A549 (cell line): Measurements from ENCODE around the gene ATP11A. TPM values are rescaled to one million over a fixed set of nuclear protein-coding genes. Genes with fewer than 3 reads are reported as not detected.

Source experiments
- ATAC-seq, 2 experiments: fragments of 200-7000 bp in 1 of 2; fragments of >200 bp in 1 of 2; cut with Nextera tagmentation in 1 of 2; cut with Tn5 transposase in 1 of 2; 3 replicates each; pipeline versions ENCODE4 v1.8.0 to v1.9.1; 2018 to 2020; ENCODE audit warnings: mild to moderate bottlenecking in 1 of 2, moderate library complexity in 1 of 2
- CTCF ChIA-PET: fragments of 300-600 bp; sonication (Branson Sonifier 250); formaldehyde crosslinking; extraction: SDS; loops from one replicate; lab custom pipeline; 2021; ENCODE audit warnings: antibody characterized with exemption, inconsistent platforms; lab: Yijun Ruan, JAX
- POLR2A ChIA-PET: fragments of 350-600 bp; formaldehyde crosslinking; extraction: SDS; loops from one replicate; lab custom pipeline; 2021; ENCODE audit warnings: antibody characterized with exemption, inconsistent platforms; lab: Yijun Ruan, JAX
- DNase-seq, 2 experiments: peaks; one replicate each; pipeline versions ENCODE4 v3.0.0 to v3.0.0-alpha.2; 2011 to 2016; ENCODE audit warnings: low read depth in 1 of 2, low spot score in 1 of 2
- FAIRE-seq: peaks from 2 replicates; lab custom pipeline; 2011; peaks lifted over from hg19 to GRCh38; lab: Jason Lieb, UNC
- H3K27ac ChIP-seq, 2 experiments: fragments of >200 bp; sonication (Bioruptor Twin); formaldehyde crosslinking; 3 replicates each; pipeline ENCODE4 v1.5.1; 2016 to 2017
- H3K4me1 ChIP-seq: fragments of >200 bp; sonication (Bioruptor Twin); formaldehyde crosslinking; 3 replicates; pipeline ENCODE4 v1.6.1; 2016
- H3K4me2 ChIP-seq: fragments of >200 bp; sonication (Bioruptor Twin); formaldehyde crosslinking; 3 replicates; pipeline ENCODE4 v1.6.1; 2016
- H3K4me3 ChIP-seq: fragments of >200 bp; sonication (Bioruptor Twin); formaldehyde crosslinking; 3 replicates; pipeline ENCODE4 v1.5.1; 2016
- H3K9me3 ChIP-seq: fragments of >200 bp; sonication (Bioruptor Twin); formaldehyde crosslinking; 3 replicates; pipeline ENCODE4 v1.6.1; 2016
- CBX2 ChIP-seq: fragments of 200-600 bp; sonication (generic); IDR thresholded peaks from 2 replicates; pipeline ENCODE4 v1.6.1; 2016; ENCODE audit warnings: low read depth, mild to moderate bottlenecking, borderline replicate concordance
- CBX8 ChIP-seq: fragments of 200-600 bp; sonication (generic); IDR thresholded peaks from 2 replicates; pipeline ENCODE4 v1.6.1; 2016
- CEBPB ChIP-seq, 2 experiments: fragments of >200 bp in 1 of 2; sonication (Bioruptor Twin) in 1 of 2; formaldehyde crosslinking in 1 of 2; IDR thresholded peaks; 2 replicates each; pipeline ENCODE4 v1.6.1; 2012 to 2016
- CHD4 ChIP-seq: fragments of 200-600 bp; sonication (generic); IDR thresholded peaks from 2 replicates; pipeline ENCODE4 v1.6.1; 2016; ENCODE audit warnings: antibody characterized with exemption, mild to moderate bottlenecking, borderline replicate concordance
- EHMT2 ChIP-seq: fragments of 200-600 bp; sonication (generic); IDR thresholded peaks from 2 replicates; pipeline ENCODE4 v1.6.1; 2016; ENCODE audit warnings: antibody characterized with exemption, low read depth, mild to moderate bottlenecking, moderate library complexity
- FOSB ChIP-seq: fragments of 250-450 bp; sonication (Bioruptor Pico); IDR thresholded peaks from 2 replicates; pipeline ENCODE4 v1.5.0; 2020; ENCODE audit warnings: mild to moderate bottlenecking, moderate library complexity
- HOXA7 ChIP-seq: fragments of 250-450 bp; sonication (Bioruptor Pico); IDR thresholded peaks from 2 replicates; pipeline ENCODE4 v1.5.0; 2020; ENCODE audit warnings: mild to moderate bottlenecking, moderate library complexity
- HOXB13 ChIP-seq: fragments of 250-450 bp; sonication (Bioruptor Pico); IDR thresholded peaks from 2 replicates; pipeline ENCODE4 v1.5.0; 2020; ENCODE audit warnings: low read depth, mild to moderate bottlenecking, moderate library complexity
- JUNB ChIP-seq: fragments of >200 bp; sonication (Bioruptor Twin); formaldehyde crosslinking; IDR thresholded peaks from 2 replicates; pipeline ENCODE4 v1.6.1; 2016
- KDM5A ChIP-seq: fragments of 200-600 bp; sonication (generic); IDR thresholded peaks from 2 replicates; pipeline ENCODE4 v1.6.1; 2016; ENCODE audit warnings: antibody characterized with exemption, mild to moderate bottlenecking
- MYC ChIP-seq: IDR thresholded peaks from 2 replicates; pipeline ENCODE4 v1.6.1; 2012; ENCODE audit warnings: mild to moderate bottlenecking, inconsistent platforms, low read length, improper control_type of control experiment, borderline replicate concordance
- RAD21 ChIP-seq, 2 experiments: fragments of >200 bp in 1 of 2; sonication (Bioruptor Twin) in 1 of 2; formaldehyde crosslinking in 1 of 2; IDR thresholded peaks in 1 of 2; conservative IDR thresholded peaks in 1 of 2; 2 replicates in 1 of 2; 3 replicates in 1 of 2; pipeline ENCODE4 v1.6.1; 2012 to 2018; ENCODE audit warnings: inconsistent platforms in 1 of 2
- TFCP2L1 ChIP-seq: fragments of 250-450 bp; sonication (Bioruptor Pico); IDR thresholded peaks from 2 replicates; pipeline ENCODE4 v1.5.0; 2021; ENCODE audit warnings: mild to moderate bottlenecking
- TP53 ChIP-seq: fragments of 250-450 bp; sonication (Bioruptor Pico); IDR thresholded peaks from 2 replicates; pipeline ENCODE4 v1.5.0; 2021; ENCODE audit warnings: mild to moderate bottlenecking, moderate library complexity
- WGBS: methylation state at CpG from one replicate; pipeline ENCODE4 v1.1.6; 2017; ENCODE audit errors: missing lambda C conversion rate; 5-methylcytosine and 5-hydroxymethylcytosine counted together
- polyA plus RNA-seq, 4 experiments: library from polyadenylated mRNA; depleted of rRNA in 3 of 4; stranded (reverse); fragments of >200 nt; fragmentation: RNase III in 1 of 4; extraction: RNeasy Plus Mini Kit Qiagen cat#74134 plus additional on column Dnase treatment in 1 of 4; gene quantifications; 2 replicates in 3 of 4; 3 replicates in 1 of 4; pipeline ENCODE4 v1.2.3, GENCODE V29; 2011 to 2017
- TF ChIP-seq, protein P1 (sequence below): fragments of >200 bp; sonication (Bioruptor Twin); formaldehyde crosslinking; IDR thresholded peaks from 3 replicates; pipeline ENCODE4 v1.5.1; 2016
- TF ChIP-seq, protein P2 (sequence below): fragments of >200 bp; sonication (Bioruptor Twin); formaldehyde crosslinking; IDR thresholded peaks from 2 replicates; pipeline ENCODE4 v1.6.1; 2016
- TF ChIP-seq, protein P3 (sequence below): IDR thresholded peaks from 2 replicates; pipeline ENCODE4 v1.6.1; 2012
- TF ChIP-seq, protein P4 (sequence below): fragments of 150-350 bp; IDR thresholded peaks from 2 replicates; pipeline ENCODE4 v1.6.1; 2014; ENCODE audit warnings: low read depth, mild to moderate bottlenecking, low read length
- TF ChIP-seq, protein P5 (sequence below): fragments of >200 bp; sonication (Bioruptor Twin); formaldehyde crosslinking; IDR thresholded peaks from 3 replicates; pipeline ENCODE4 v1.6.1; 2016

ATP11A gene
- polyA plus RNA-seq, 2 of the 4 experiments (the other 2 are of a cell fraction) = 4.1 to 8.0 TPM

DNA sequence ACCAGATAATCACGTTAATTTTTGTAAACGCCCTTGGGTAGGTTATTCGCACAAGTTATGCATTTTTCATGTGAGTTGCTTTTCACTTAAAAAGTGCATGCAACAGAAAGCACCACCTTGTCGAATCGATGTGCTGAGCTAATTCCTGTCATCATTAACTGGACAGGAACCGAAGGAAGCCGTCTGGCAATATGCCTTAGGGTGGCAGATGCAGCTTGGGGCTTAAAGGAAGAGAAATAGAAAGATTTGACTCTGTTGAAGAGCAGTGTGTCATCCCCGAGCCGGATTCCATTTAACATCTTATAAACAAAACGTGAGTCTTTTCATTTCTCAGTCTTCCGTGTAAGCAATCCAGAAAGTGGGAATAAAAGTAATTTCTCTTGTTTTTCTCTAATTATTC, 70.0 kb downstream of the ATP11A start (continued):
- TF ChIP-seq FOSB (CRISPR knock-in tag) (no peak), EHMT2 (no peak), HOXB13 (no peak), CEBPB (IDR thresholded peaks at IDR 0.05) (no peak), CBX8 (no peak), TP53 (no peak)
- TF ChIP-seq, protein P1, sequence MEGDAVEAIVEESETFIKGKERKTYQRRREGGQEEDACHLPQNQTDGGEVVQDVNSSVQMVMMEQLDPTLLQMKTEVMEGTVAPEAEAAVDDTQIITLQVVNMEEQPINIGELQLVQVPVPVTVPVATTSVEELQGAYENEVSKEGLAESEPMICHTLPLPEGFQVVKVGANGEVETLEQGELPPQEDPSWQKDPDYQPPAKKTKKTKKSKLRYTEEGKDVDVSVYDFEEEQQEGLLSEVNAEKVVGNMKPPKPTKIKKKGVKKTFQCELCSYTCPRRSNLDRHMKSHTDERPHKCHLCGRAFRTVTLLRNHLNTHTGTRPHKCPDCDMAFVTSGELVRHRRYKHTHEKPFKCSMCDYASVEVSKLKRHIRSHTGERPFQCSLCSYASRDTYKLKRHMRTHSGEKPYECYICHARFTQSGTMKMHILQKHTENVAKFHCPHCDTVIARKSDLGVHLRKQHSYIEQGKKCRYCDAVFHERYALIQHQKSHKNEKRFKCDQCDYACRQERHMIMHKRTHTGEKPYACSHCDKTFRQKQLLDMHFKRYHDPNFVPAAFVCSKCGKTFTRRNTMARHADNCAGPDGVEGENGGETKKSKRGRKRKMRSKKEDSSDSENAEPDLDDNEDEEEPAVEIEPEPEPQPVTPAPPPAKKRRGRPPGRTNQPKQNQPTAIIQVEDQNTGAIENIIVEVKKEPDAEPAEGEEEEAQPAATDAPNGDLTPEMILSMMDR = no peak
- TF ChIP-seq, all 56 proteins: peak for 0

- no peak for FAIRE-seq
- no peak overlapping the region for H3K27ac ChIP-seq
- no peak for DNase-seq
- POLR2A ChIA-PET = no interaction called here
- H3K4me1 ChIP-seq = no peaks in the 10 kb centered on the region
- WGBS = 86% methylated on average over 3 of the region's 3 CpGs
- no peaks in the 10 kb centered on the region for H3K9me3 ChIP-seq
- TF ChIP-seq MYC (no peak), KDM5A (no peak), CBX8 (no peak), HOXA7 (CRISPR knock-in tag) (no peak), EHMT2 (no peak)
- TF ChIP-seq, protein P2, sequence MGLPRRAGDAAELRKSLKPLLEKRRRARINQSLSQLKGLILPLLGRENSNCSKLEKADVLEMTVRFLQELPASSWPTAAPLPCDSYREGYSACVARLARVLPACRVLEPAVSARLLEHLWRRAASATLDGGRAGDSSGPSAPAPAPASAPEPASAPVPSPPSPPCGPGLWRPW = no peak
- TF ChIP-seq, protein P3, sequence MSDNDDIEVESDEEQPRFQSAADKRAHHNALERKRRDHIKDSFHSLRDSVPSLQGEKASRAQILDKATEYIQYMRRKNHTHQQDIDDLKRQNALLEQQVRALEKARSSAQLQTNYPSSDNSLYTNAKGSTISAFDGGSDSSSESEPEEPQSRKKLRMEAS = no peak
- TF ChIP-seq, all 56 proteins: peak for 0
- CTCF ChIA-PET = no interaction called here
- ATAC-seq = no peak
- Histone ChIP-seq H3K4me3 (no peak overlapping the region), H3K4me2 (no peak overlapping the region)
These were observed 70.6 kb downstream of the ATP11A start for GRCh38 chr13:112760435-112760834.

- FAIRE-seq = no peak
- no peaks in the 10 kb centered on the region for H3K9me3 ChIP-seq
- TF ChIP-seq CBX2 (no peak), TFCP2L1 (no peak), HOXA7 (CRISPR knock-in tag) (no peak), CHD4 (no peak), JUNB (no peak), RAD21 (conservative IDR thresholded peaks at IDR 0.05 in 1 of 2, IDR thresholded peaks at IDR 0.05 in 1 of 2) (no peak)
- TF ChIP-seq, protein P4, sequence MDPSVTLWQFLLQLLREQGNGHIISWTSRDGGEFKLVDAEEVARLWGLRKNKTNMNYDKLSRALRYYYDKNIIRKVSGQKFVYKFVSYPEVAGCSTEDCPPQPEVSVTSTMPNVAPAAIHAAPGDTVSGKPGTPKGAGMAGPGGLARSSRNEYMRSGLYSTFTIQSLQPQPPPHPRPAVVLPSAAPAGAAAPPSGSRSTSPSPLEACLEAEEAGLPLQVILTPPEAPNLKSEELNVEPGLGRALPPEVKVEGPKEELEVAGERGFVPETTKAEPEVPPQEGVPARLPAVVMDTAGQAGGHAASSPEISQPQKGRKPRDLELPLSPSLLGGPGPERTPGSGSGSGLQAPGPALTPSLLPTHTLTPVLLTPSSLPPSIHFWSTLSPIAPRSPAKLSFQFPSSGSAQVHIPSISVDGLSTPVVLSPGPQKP = no peak
- TF ChIP-seq, protein P5, sequence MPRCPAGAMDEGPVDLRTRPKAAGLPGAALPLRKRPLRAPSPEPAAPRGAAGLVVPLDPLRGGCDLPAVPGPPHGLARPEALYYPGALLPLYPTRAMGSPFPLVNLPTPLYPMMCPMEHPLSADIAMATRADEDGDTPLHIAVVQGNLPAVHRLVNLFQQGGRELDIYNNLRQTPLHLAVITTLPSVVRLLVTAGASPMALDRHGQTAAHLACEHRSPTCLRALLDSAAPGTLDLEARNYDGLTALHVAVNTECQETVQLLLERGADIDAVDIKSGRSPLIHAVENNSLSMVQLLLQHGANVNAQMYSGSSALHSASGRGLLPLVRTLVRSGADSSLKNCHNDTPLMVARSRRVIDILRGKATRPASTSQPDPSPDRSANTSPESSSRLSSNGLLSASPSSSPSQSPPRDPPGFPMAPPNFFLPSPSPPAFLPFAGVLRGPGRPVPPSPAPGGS = no peak
- ChIA-PET POLR2A (no interaction called here), CTCF (no interaction called here)
- 81% methylated on average over 15 of the region's 15 CpGs for WGBS
- no peaks in the 10 kb centered on the region for H3K4me1 ChIP-seq
- no peak overlapping the region for H3K4me2 ChIP-seq
- no peak overlapping the region for H3K4me3 ChIP-seq
- DNase-seq = no peak
- no peak for ATAC-seq
- no peak overlapping the region for H3K27ac ChIP-seq
These were observed 71.1 kb downstream of the ATP11A start for GRCh38 chr13:112760931-112761330.
